SJCRH30 (cell line): ENCODE results near the gene PTPN3. TPM values are rescaled to one million over a fixed set of nuclear protein-coding genes. Genes with fewer than 3 reads are reported as not detected.
A peak's percentile ranks its signal among the peaks of the same experiment; 100 is the strongest.

Source experiments
- DNase-seq, 2 experiments: peaks; one replicate each; pipeline ENCODE4 v3.0.0-alpha.2; 2015 to 2020
- H3K27ac ChIP-seq: fragments of 250-450 bp; sonication (Bioruptor Pico); 2 replicates; pipeline ENCODE4 v1.5.1; 2020; ENCODE audit warnings: mild to moderate bottlenecking, moderate library complexity
- H3K27me3 ChIP-seq: fragments of 250-450 bp; sonication (Bioruptor Pico); 2 replicates; pipeline ENCODE4 v1.5.1; 2020; ENCODE audit warnings: mild to moderate bottlenecking, moderate library complexity
- H3K36me3 ChIP-seq: fragments of 250-450 bp; sonication (Bioruptor Pico); 2 replicates; pipeline ENCODE4 v1.5.1; 2020; ENCODE audit warnings: mild to moderate bottlenecking, moderate library complexity
- H3K4me1 ChIP-seq: fragments of 250-450 bp; sonication (Bioruptor Pico); 2 replicates; pipeline ENCODE4 v1.5.1; 2020; ENCODE audit warnings: mild to moderate bottlenecking, moderate library complexity
- H3K4me3 ChIP-seq: fragments of 250-450 bp; sonication (Bioruptor Pico); 2 replicates; pipeline ENCODE4 v1.5.1; 2020; ENCODE audit warnings: mild to moderate bottlenecking, moderate library complexity
- H3K9me3 ChIP-seq: fragments of 250-450 bp; sonication (Bioruptor Pico); replicated peaks from 2 replicates; pipeline ENCODE4 v1.5.1; 2020; ENCODE audit warnings: mild to moderate bottlenecking, moderate library complexity
- total RNA-seq: library from RNA; depleted of rRNA; stranded (reverse); fragments of >200 nt; shearing (Covaris generic); gene quantifications from 2 replicates; pipeline ENCODE4 v1.2.3, GENCODE V29; 2014

The PTPN3 gene
- total RNA-seq, 1 experiment from 2014 or later: 8.1 TPM

DNA sequence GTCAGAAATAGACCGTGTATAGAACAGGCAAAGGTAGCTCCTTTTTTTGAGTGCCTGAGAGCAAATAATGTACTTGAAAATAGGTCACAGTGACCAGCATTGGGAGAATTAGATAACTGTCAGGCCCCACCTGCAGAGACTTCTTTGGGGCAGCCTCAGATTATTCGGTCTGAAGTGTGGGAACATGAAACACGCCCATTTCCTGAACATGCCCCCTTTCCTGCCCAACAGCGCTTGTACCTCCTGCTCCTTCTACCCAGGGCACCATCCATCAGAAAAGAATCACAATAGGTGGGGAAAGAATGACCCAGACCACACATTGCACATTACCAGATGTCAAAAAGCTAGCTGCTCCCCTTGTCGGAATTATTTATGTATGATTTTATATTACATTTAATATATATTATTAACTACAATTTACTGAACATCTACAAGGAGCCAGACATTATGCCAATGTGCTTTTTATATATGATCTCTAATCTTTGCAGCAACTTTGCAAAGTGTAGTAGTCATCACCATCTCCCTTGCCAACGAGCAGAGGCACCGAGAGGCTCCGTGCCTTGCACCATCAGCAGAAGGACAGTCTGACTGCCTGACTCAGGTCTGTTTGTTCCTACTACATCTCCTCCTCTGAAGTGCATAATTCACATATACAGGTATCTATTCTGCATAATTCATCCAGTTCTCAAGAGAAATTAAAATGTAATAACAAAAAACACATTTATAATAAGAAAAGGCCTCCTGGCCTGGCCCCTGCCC lies 39.5 kb downstream of the PTPN3 start:
- Histone ChIP-seq H3K36me3 (no peaks in the 10 kb centered on the region), H3K9me3 (no peaks in the 10 kb centered on the region), H3K27ac (no peak overlapping the region), H3K4me3 (no peak overlapping the region), H3K4me1 (no peaks in the 10 kb centered on the region), H3K27me3 (no peaks in the 10 kb centered on the region)
- no peak for DNase-seq

- Histone ChIP-seq H3K36me3 (no peaks in the 10 kb centered on the region), H3K4me3 (no peak overlapping the region), H3K4me1 (no peaks in the 10 kb centered on the region), H3K9me3 (no peaks in the 10 kb centered on the region), H3K27ac (no peak overlapping the region), H3K27me3 (no peaks in the 10 kb centered on the region)
- DNase-seq: no peak
These were observed 41.3 kb downstream of the PTPN3 start for GRCh38 chr9:109456811-109457210.

DNA sequence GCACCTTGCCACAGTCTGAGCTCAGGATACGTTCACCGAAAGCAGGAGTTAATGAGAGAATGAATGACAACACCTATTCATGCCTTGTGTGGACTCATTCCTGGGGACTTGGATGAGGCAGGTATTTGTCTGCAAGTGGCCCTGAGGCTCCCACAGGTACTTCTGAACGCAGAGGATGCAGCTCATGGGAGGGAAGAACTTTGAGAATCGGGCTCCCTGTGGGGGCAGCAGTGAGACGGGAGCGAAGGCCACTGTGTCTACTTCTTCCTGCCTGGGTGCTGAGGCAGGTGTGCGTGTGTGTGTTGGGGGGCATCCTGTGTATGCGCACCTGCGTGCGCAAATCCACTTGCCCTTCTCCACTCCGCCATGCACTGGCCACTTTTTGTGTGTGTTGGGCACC lies 42.2 kb downstream of the PTPN3 start:
- DNase-seq: no peak
- no peaks in the 10 kb centered on the region for H3K36me3 ChIP-seq
- no peaks in the 10 kb centered on the region for H3K27me3 ChIP-seq
- no peak overlapping the region for H3K27ac ChIP-seq
- no peak overlapping the region for H3K4me3 ChIP-seq
- H3K9me3 ChIP-seq: no peaks in the 10 kb centered on the region
- H3K4me1 ChIP-seq: no peaks in the 10 kb centered on the region

DNA sequence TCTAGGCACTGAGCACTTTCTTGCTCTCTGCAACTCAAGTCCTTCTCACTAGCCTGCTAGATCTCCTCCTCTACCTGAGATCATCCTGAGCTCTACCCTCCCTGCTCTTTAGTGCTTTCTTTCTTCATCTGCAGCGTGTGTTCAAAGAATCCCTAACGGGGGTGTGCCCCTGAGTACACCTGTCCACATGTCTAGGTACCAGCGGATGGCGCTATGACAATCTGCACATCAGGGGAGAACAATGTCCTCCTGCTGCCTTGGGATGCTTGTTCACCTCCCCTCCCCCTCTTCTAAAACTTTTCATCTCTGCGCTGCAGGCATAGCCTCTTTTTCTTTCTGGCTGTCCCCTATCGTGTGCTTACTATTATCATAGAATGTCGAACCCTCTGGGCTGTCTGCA lies 42.7 kb downstream of the PTPN3 start:
- H3K9me3 ChIP-seq: no peaks in the 10 kb centered on the region
- no peak for DNase-seq
- no peak overlapping the region for H3K27ac ChIP-seq
- no peaks in the 10 kb centered on the region for H3K4me1 ChIP-seq
- no peaks in the 10 kb centered on the region for H3K27me3 ChIP-seq
- no peaks in the 10 kb centered on the region for H3K36me3 ChIP-seq
- H3K4me3 ChIP-seq: no peak overlapping the region

- Histone ChIP-seq H3K27ac (no peak overlapping the region), H3K4me1 (no peaks in the 10 kb centered on the region), H3K27me3 (no peaks in the 10 kb centered on the region), H3K4me3 (no peak overlapping the region), H3K9me3 (no peaks in the 10 kb centered on the region), H3K36me3 (no peaks in the 10 kb centered on the region)
- no peak for DNase-seq
These were observed 43.4 kb downstream of the PTPN3 start for GRCh38 chr9:109454601-109455155.

DNA sequence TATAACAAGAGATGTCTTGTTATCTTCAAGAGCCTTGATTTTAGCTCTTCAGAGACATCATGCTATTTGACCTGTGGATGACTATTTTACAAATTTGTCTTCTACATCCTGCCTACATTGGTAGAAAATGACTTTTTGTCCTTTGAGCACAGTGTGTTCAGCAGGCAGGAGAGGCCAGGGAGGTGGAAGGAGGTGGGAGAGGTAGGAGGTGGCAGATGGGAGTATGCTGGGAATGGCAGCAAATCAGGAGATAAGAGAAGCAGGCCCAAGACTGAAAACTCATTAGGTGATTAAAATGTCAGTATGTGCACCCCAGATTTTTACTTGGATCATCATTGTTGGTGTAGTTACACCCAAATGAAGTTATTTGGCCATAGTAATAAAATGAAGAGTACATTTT lies 44.1 kb downstream of the PTPN3 start:
- H3K36me3 ChIP-seq: no peaks in the 10 kb centered on the region
- H3K4me1 ChIP-seq: no peaks in the 10 kb centered on the region
- no peaks in the 10 kb centered on the region for H3K9me3 ChIP-seq
- no peak for DNase-seq
- no peaks in the 10 kb centered on the region for H3K27me3 ChIP-seq
- no peak overlapping the region for H3K4me3 ChIP-seq
- no peak overlapping the region for H3K27ac ChIP-seq

- Histone ChIP-seq H3K27ac (no peak overlapping the region), H3K36me3 (no peaks in the 10 kb centered on the region), H3K4me3 (no peak overlapping the region), H3K27me3 (no peaks in the 10 kb centered on the region), H3K4me1 (peaks cover 2% of the 10 kb centered on the region), H3K9me3 (no peaks in the 10 kb centered on the region)
- DNase-seq: no peak
These were observed 44.8 kb downstream of the PTPN3 start for GRCh38 chr9:109453210-109453842.

DNA sequence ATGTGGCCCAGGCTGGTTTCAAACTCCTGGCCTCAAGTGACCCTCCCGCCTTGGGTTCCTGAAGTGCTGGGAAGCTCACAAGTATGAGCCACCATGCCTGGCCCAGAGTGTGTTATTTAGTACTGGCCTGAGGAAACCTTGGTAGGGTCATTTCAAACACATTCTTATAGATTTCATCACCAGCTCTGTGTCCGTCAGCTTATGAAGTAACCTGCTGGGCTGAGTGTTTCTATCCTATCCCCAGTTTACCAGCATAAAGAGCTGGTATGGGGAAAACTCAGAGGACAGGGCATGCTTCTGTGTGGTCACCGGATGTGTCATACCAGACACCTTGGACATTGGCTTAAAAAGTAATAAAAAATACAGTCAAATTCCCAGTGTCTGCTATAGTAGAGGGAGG lies 45.3 kb downstream of the PTPN3 start:
- no peaks in the 10 kb centered on the region for H3K36me3 ChIP-seq
- H3K4me3 ChIP-seq: no peak overlapping the region
- DNase-seq: no peak
- H3K27ac ChIP-seq: no peak overlapping the region
- no peaks in the 10 kb centered on the region for H3K9me3 ChIP-seq
- H3K4me1 ChIP-seq: peaks cover 8% of the 10 kb centered on the region
- H3K27me3 ChIP-seq: no peaks in the 10 kb centered on the region

DNA sequence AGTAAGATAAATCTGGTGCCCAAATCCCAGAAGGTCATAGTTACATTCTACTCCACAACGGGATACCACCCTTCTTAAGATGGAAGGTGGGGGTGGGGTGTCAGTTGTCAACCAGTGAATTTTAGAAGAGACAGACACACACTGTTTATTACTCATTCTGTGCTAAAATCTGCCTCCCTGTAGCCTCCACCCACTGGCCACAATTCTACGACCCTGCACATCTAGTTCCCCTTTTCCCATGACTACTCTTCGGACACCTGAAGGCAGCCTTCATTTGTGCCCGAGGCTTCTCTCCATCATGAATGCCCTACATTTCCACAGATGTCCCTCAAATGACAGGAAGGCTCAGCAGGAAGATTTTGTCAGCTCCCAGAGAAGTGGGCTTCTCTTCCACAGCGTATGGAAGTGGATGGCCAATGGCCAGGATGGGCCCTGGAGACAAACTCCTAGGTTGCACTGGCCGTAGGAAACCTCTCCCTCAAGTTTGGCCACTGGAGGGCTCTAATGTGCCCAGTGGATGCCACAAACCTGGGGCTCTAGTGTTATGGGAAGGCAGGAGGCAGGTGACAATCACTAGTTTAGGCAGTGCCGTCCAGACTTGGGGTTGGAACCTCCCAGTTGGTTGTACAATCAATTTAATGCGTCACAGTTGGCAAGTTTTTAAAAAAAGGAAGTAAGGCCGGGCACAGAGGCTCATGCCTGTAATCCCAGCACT lies 46.6 kb downstream of the PTPN3 start:
- no peaks in the 10 kb centered on the region for H3K36me3 ChIP-seq
- no peak overlapping the region for H3K4me3 ChIP-seq
- no peaks in the 10 kb centered on the region for H3K9me3 ChIP-seq
- H3K27me3 ChIP-seq: no peaks in the 10 kb centered on the region
- peaks cover 11% of the 10 kb centered on the region for H3K4me1 ChIP-seq
- H3K27ac ChIP-seq: no peak overlapping the region
- DNase-seq: no peak

GRCh38 chr9:109450346-109450745 lies 47.8 kb downstream of the PTPN3 start:
- Histone ChIP-seq H3K27ac (no peak overlapping the region), H3K4me3 (no peak overlapping the region), H3K4me1 (peaks cover 11% of the 10 kb centered on the region), H3K9me3 (no peaks in the 10 kb centered on the region), H3K36me3 (no peaks in the 10 kb centered on the region), H3K27me3 (no peaks in the 10 kb centered on the region)
- DNase-seq: no peak

GRCh38 chr9:109449036-109449798 lies 48.9 kb downstream of the PTPN3 start:
- Histone ChIP-seq H3K4me1 (peaks cover 11% of the 10 kb centered on the region), H3K4me3 (no peak overlapping the region), H3K27me3 (no peaks in the 10 kb centered on the region), H3K27ac (no peak overlapping the region), H3K36me3 (no peaks in the 10 kb centered on the region), H3K9me3 (no peaks in the 10 kb centered on the region)
- DNase-seq: no peak

GRCh38 chr9:109448223-109448622 lies 49.9 kb downstream of the PTPN3 start:
- peak; percentile 16 to 51 for DNase-seq

GRCh38 chr9:109447329-109448076 lies 50.6 kb downstream of the PTPN3 start:
- Histone ChIP-seq H3K27ac (no peak overlapping the region; the same call in 1 of the 2 replicates), H3K4me3 (no peak overlapping the region), H3K27me3 (no peaks in the 10 kb centered on the region), H3K36me3 (no peaks in the 10 kb centered on the region), H3K4me1 (peaks cover 11% of the 10 kb centered on the region), H3K9me3 (no peaks in the 10 kb centered on the region)
- no peak for DNase-seq

More at GRCh38 chr9:109448223-109448622, 49.9 kb downstream of the PTPN3 start:
- Histone ChIP-seq H3K4me1 (peaks cover 11% of the 10 kb centered on the region), H3K36me3 (no peaks in the 10 kb centered on the region), H3K9me3 (no peaks in the 10 kb centered on the region), H3K27ac (no peak overlapping the region; the same call in 1 of the 2 replicates), H3K4me3 (no peak overlapping the region), H3K27me3 (no peaks in the 10 kb centered on the region)

GRCh38 chr9:109444771-109445320 lies 53.3 kb downstream of the PTPN3 start:
- no peaks in the 10 kb centered on the region for H3K9me3 ChIP-seq
- peak in 1 of 2 experiments; percentile 9 for DNase-seq
- no peaks in the 10 kb centered on the region for H3K36me3 ChIP-seq
- no peaks in the 10 kb centered on the region for H3K27me3 ChIP-seq
- H3K27ac ChIP-seq: no peak overlapping the region
- H3K4me3 ChIP-seq: no peak overlapping the region
- peaks cover 11% of the 10 kb centered on the region for H3K4me1 ChIP-seq
